Measurements from ENCODE around the gene TMEM130.
"Not testable (repeated sequence)": the region's sequence is repeated elsewhere in the genome, so short reads cannot be mapped to it uniquely, and the experiment has no call there.

DNA sequence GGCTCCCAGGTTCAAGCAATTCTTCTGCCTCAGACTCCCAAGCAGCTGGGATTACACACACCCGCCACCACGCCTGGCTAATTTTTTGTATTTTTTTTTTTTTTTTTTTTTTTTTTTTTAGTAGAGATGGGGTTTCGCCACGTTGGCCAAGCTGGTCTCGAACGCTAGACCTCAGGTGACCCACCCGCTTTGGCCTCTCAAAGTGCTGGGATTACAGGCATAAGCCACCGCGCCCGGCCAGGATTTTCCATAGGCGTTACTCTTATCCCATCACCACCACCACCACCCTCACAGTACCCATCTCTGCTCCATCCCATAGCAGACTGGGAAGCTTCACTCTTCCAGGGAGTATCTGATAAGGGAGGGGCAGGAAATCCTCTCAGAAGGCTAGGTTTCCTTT is 3.8 kb upstream of the TMEM130 start:
- TF ChIP-seq POLR2AphosphoS5 (IDR thresholded peaks at IDR 0.05; ENCODE audit: low read depth, low read length); SPI1 (IDR thresholded peaks at IDR 0.05; ENCODE audit: low read depth, low read length); POLR2A (IDR thresholded peaks at IDR 0.05; ENCODE audit: low read depth, low read length); TAF1 (IDR thresholded peaks at IDR 0.05; ENCODE audit: low read depth, low read length); PAX5 (IDR thresholded peaks at IDR 0.05; ENCODE audit: insufficient read depth, low read length, severe bottlenecking); POU2F2 (IDR thresholded peaks at IDR 0.05; ENCODE audit: low read depth, low read length): not testable (repeated sequence)

Measured in GM12891 (cell line).